GM12873 (cell line): ENCODE data around the gene KLHL29.

Experiments used
- TF ChIP-seq, protein P1 (sequence below): IDR thresholded peaks from 2 replicates; pipeline ENCODE4 v1.5.1; 2012; ENCODE audit warnings: low read depth, mild to moderate bottlenecking, moderate library complexity, low read length, control low read depth; ENCODE audit not compliant: insufficient read depth; ENCODE audit errors: missing control alignments

The KLHL29 gene

DNA sequence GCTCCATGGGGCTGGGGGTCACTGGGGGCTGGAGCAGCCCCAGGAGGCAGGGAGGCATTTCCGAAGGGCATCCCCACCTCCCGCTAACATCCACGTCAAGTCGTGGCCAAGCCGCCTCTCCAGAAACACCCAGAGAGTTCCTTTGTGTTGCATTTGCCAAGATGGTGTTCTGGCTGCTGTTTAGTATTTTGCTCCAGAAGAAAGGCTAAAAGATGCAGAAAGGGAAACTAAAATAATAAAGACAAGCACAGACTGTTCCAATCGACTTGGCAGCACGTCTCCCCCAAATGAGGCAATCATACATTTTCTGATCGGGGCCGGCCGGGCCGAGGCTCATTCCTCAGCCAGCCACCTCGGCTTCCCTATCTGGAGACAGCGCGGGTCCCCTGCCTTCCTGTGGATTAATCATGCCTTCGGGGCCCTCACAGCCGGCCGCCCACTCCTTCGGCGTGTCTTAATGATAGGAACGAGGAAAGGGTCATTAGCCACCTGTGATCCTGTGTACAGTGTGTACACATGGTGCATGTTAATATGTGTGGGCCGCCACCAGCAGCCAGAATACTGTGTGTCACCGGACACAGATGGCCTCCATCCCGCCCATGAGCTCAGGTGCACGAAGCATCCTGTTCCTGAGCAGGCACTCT is 169.2 kb downstream of the KLHL29 start:
- TF ChIP-seq, protein P1, sequence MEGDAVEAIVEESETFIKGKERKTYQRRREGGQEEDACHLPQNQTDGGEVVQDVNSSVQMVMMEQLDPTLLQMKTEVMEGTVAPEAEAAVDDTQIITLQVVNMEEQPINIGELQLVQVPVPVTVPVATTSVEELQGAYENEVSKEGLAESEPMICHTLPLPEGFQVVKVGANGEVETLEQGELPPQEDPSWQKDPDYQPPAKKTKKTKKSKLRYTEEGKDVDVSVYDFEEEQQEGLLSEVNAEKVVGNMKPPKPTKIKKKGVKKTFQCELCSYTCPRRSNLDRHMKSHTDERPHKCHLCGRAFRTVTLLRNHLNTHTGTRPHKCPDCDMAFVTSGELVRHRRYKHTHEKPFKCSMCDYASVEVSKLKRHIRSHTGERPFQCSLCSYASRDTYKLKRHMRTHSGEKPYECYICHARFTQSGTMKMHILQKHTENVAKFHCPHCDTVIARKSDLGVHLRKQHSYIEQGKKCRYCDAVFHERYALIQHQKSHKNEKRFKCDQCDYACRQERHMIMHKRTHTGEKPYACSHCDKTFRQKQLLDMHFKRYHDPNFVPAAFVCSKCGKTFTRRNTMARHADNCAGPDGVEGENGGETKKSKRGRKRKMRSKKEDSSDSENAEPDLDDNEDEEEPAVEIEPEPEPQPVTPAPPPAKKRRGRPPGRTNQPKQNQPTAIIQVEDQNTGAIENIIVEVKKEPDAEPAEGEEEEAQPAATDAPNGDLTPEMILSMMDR, result no peak

DNA sequence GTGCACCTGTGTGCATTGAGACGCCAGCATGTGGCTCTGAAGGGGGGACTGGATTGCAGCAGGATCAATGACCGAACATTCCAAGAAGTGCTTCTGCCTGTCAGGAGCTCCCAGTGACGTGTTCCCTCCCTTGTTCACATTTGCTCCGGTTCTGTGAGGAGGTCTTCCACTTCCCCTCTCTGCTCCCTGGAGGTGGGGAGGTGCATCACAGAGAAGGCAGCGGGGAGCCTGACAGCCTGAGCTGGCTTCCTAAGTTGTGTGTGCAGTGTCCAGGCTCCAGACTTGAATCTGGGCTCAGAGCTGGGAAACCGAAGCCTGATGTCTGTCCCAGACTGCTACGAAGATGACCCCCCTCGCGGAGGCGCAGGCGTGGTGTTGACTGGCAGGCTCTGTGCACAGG is 171.0 kb downstream of the KLHL29 start:
- TF ChIP-seq, protein P1, result no peak

DNA sequence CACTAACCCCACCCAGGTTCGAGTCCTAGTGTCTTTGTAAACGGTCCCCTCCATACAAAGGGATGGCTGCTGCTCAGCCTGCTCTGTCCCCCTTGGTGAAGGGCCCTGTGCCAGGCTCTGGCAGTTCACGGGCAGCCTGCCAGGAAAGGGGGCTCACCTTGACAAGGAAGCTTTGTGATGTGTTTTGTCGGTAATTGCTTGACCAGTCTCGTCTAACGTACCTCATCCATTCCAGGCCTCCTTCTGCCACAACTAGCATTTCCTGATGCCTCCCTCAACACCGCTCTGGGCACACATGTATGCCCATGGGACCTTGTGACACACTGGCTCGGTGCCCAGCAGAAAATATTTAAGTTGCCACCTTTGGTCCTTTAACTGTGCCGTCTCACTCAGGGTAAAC is 171.9 kb downstream of the KLHL29 start:
- TF ChIP-seq, protein P1, result no peak

GRCh38 chr2:23557455-23557854 is 172.5 kb downstream of the KLHL29 start:
- TF ChIP-seq, protein P1, result no peak

GRCh38 chr2:23559561-23560239 is 174.7 kb downstream of the KLHL29 start:
- TF ChIP-seq, protein P1, result no peak

GRCh38 chr2:23561088-23561487 is 176.1 kb downstream of the KLHL29 start:
- TF ChIP-seq, protein P1, result no peak

DNA sequence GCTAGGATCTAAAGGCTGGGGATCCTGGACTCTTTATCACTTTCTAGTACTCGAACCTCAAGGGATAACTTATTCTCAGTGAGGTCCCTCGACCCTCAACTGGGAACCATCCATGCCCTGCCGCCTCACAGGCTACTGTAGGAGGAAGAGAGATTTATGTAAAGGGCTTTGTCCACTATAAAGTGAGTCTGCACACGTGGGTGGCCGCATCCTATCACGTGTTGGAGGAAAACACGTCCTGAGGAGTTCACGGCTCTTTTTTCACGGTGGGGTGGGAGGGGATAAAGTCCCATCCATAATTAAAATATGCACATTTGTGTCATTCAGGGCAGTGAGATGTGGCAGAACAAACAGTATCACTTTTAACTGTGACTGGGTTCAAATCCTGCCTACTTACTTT is 176.6 kb downstream of the KLHL29 start:
- TF ChIP-seq, protein P1, result no peak
